ENCODE results near the gene SMIM41.

GRCh38 chr12:52070185-52070925 lies 9.1 kb upstream of the SMIM41 start:
- TF ChIP-seq POLR2A (IDR thresholded peaks at IDR 0.05) (no peak), POLR2AphosphoS5 (IDR thresholded peaks at IDR 0.05) (no peak)

Data from gastroesophageal sphincter (tissue), 2 donors.